HEK293 (cell line): ENCODE results near the gene ADM.
A peak's percentile ranks its signal among the peaks of the same experiment; 100 is the strongest.

Experiments used
- GLIS2 ChIP-seq: fragments of 450-650 bp; formaldehyde crosslinking; IDR thresholded peaks from 2 replicates; pipeline ENCODE4 v1.5.1; 2016; ENCODE audit warnings: missing biosample characterization, missing genetic modification characterization
- IKZF3 ChIP-seq: fragments of 450-650 bp; IDR thresholded peaks from 2 replicates; pipeline ENCODE4 v1.5.0; 2018; ENCODE audit warnings: missing biosample characterization, mild to moderate bottlenecking, missing genetic modification characterization, moderate library complexity
- SALL2 ChIP-seq: fragments of 450-650 bp; formaldehyde crosslinking; IDR thresholded peaks from 2 replicates; pipeline ENCODE4 v1.5.0; 2017; ENCODE audit warnings: missing biosample characterization, mild to moderate bottlenecking, missing genetic modification characterization, borderline replicate concordance
- YY1 ChIP-seq: fragments of 450-650 bp; formaldehyde crosslinking; IDR thresholded peaks from 2 replicates; pipeline ENCODE4 v1.5.1; 2018; ENCODE audit warnings: missing biosample characterization, missing genetic modification characterization
- ZBTB17 ChIP-seq: fragments of 450-650 bp; formaldehyde crosslinking; IDR thresholded peaks from 2 replicates; pipeline ENCODE4 v1.5.1; 2016; ENCODE audit warnings: missing biosample characterization, missing genetic modification characterization
- ZBTB21 ChIP-seq: fragments of 450-650 bp; formaldehyde crosslinking; IDR thresholded peaks from 2 replicates; pipeline ENCODE4 v1.5.1; 2017; ENCODE audit warnings: missing biosample characterization, missing genetic modification characterization
- ZFP3 ChIP-seq: fragments of 450-650 bp; formaldehyde crosslinking; IDR thresholded peaks from 2 replicates; pipeline ENCODE4 v1.5.1; 2016; ENCODE audit warnings: low read depth, missing biosample characterization, missing genetic modification characterization
- ZFP41 ChIP-seq: fragments of 450-650 bp; formaldehyde crosslinking; IDR thresholded peaks from 2 replicates; pipeline ENCODE4 v1.5.1; 2016; ENCODE audit warnings: missing biosample characterization, missing genetic modification characterization, borderline replicate concordance
- ZNF121 ChIP-seq: fragments of 450-650 bp; formaldehyde crosslinking; IDR thresholded peaks from 2 replicates; pipeline ENCODE4 v1.5.1; 2016; ENCODE audit warnings: missing biosample characterization, missing genetic modification characterization
- ZNF132 ChIP-seq: fragments of 450-650 bp; formaldehyde crosslinking; IDR thresholded peaks from 2 replicates; pipeline ENCODE4 v1.5.1; 2017; ENCODE audit warnings: missing biosample characterization, missing genetic modification characterization, borderline replicate concordance
- ZNF202 ChIP-seq: fragments of 450-650 bp; formaldehyde crosslinking; IDR thresholded peaks from 2 replicates; pipeline ENCODE4 v1.5.1; 2016; ENCODE audit warnings: missing biosample characterization, missing genetic modification characterization, borderline replicate concordance
- ZNF24 ChIP-seq: fragments of 450-650 bp; formaldehyde crosslinking; IDR thresholded peaks from 2 replicates; pipeline ENCODE4 v1.5.1; 2016; ENCODE audit warnings: missing biosample characterization, missing genetic modification characterization
- ZNF341 ChIP-seq: fragments of 450-650 bp; formaldehyde crosslinking; IDR thresholded peaks from 2 replicates; pipeline ENCODE4; 2016; ENCODE audit warnings: low read depth, missing biosample characterization, missing genetic modification characterization
- ZNF354C ChIP-seq: fragments of 450-650 bp; formaldehyde crosslinking; IDR thresholded peaks from 2 replicates; pipeline ENCODE4 v1.5.1; 2016; ENCODE audit warnings: missing biosample characterization, missing genetic modification characterization, low read depth, borderline replicate concordance
- ZNF529 ChIP-seq: fragments of 450-650 bp; formaldehyde crosslinking; IDR thresholded peaks from 2 replicates; pipeline ENCODE4 v1.5.1; 2017; ENCODE audit warnings: missing genetic modification characterization, missing biosample characterization; ENCODE audit not compliant: insufficient replicate concordance
- ZNF558 ChIP-seq: fragments of 450-650 bp; formaldehyde crosslinking; IDR thresholded peaks from 2 replicates; pipeline ENCODE4 v1.5.1; 2016; ENCODE audit warnings: missing biosample characterization, missing genetic modification characterization
- ZNF571 ChIP-seq: fragments of 450-650 bp; formaldehyde crosslinking; IDR thresholded peaks from 2 replicates; pipeline ENCODE4 v1.5.0; 2017; ENCODE audit warnings: missing biosample characterization, missing genetic modification characterization
- ZNF654 ChIP-seq: fragments of 450-650 bp; formaldehyde crosslinking; IDR thresholded peaks from 2 replicates; pipeline ENCODE4 v1.5.1; 2016; ENCODE audit warnings: low read depth, missing biosample characterization, missing genetic modification characterization
- ZNF701 ChIP-seq: fragments of 450-650 bp; formaldehyde crosslinking; IDR thresholded peaks from 2 replicates; pipeline ENCODE4 v1.5.1; 2016; ENCODE audit warnings: missing biosample characterization, missing genetic modification characterization
- ZNF76 ChIP-seq: fragments of 450-650 bp; formaldehyde crosslinking; IDR thresholded peaks from 2 replicates; pipeline ENCODE4; 2016; ENCODE audit warnings: low read depth, missing biosample characterization, missing genetic modification characterization, borderline replicate concordance
- ZNF830 ChIP-seq: fragments of 450-650 bp; IDR thresholded peaks from 2 replicates; pipeline ENCODE4 v1.5.0; 2018; ENCODE audit warnings: missing biosample characterization, missing genetic modification characterization, low read depth, mild to moderate bottlenecking, moderate library complexity
- ZSCAN30 ChIP-seq: fragments of 450-650 bp; IDR thresholded peaks from 2 replicates; pipeline ENCODE4 v1.5.1; 2018; ENCODE audit warnings: missing biosample characterization, mild to moderate bottlenecking, missing genetic modification characterization, moderate library complexity
- TF ChIP-seq, protein P1 (sequence below): fragments of 450-650 bp; formaldehyde crosslinking; IDR thresholded peaks from 2 replicates; pipeline ENCODE4 v1.5.1; 2017; ENCODE audit warnings: missing biosample characterization, missing genetic modification characterization
- TF ChIP-seq, protein P2 (sequence below): fragments of 450-650 bp; formaldehyde crosslinking; IDR thresholded peaks from 2 replicates; pipeline ENCODE4 v1.5.1; 2016; ENCODE audit warnings: missing biosample characterization, missing genetic modification characterization
- TF ChIP-seq, protein P3 (sequence below): fragments of 450-650 bp; formaldehyde crosslinking; IDR thresholded peaks from 2 replicates; pipeline ENCODE4 v1.5.1; 2016; ENCODE audit warnings: missing biosample characterization, missing genetic modification characterization
- TF ChIP-seq, protein P4 (sequence below): fragments of 450-650 bp; formaldehyde crosslinking; IDR thresholded peaks from 2 replicates; pipeline ENCODE4 v1.5.1; 2016; ENCODE audit warnings: missing biosample characterization, missing genetic modification characterization, borderline replicate concordance
- TF ChIP-seq, protein P5 (sequence below): fragments of 450-650 bp; formaldehyde crosslinking; IDR thresholded peaks from 2 replicates; pipeline ENCODE4 v1.5.1; 2016; ENCODE audit warnings: missing biosample characterization, missing genetic modification characterization

The ADM gene

DNA sequence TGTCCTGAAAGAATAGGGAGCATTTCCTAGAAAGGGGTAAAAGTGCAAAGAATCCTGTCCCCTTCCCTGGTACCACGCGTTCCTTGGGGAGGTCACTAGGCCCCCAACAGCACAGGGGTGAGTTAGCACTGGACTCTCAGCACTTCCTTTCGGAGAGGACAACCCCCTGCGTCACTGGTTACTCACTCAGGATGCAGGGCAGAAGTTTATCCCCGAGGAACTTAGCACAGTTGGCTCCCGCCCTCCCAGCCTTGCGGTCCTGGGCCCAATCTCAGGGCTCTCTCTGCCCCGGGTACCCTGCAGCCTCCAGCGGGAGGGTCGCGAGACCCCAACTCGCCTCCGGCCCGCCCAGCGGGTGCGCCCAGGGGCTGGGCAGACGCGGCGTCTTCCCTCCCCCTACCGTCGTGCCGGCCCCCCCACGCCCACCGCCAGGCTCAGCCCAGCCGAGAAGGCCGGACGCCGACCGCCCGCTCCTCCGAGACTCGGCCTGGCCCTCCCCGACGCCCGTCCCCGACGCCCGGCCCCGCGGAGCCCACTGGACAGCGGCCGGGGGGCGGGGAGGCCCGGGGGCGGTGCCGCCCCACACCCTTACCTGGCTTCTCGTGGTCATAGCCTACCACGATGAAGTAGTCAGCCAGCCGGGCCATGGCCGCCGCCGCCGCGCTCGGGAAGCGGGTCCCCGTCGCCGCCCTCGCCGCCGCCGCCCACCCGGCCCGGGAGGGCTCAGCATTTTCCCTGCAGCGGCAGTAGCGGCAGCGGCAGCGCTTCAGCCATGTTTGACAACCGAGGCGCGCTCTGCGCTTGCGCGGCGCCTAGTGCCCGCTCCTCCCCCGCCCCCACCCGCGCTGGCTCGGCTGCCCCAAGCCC is 11.2 kb upstream of the ADM start, which contains the start of gene SBF2 (continued):
- no peak for TF ChIP-seq IKZF3 (tag by site-specific recombination)
- TF ChIP-seq ZSCAN30 (tag by site-specific recombination) = peak; percentile 30; the same call in 1 of the 2 replicates
- TF ChIP-seq, protein P1, sequence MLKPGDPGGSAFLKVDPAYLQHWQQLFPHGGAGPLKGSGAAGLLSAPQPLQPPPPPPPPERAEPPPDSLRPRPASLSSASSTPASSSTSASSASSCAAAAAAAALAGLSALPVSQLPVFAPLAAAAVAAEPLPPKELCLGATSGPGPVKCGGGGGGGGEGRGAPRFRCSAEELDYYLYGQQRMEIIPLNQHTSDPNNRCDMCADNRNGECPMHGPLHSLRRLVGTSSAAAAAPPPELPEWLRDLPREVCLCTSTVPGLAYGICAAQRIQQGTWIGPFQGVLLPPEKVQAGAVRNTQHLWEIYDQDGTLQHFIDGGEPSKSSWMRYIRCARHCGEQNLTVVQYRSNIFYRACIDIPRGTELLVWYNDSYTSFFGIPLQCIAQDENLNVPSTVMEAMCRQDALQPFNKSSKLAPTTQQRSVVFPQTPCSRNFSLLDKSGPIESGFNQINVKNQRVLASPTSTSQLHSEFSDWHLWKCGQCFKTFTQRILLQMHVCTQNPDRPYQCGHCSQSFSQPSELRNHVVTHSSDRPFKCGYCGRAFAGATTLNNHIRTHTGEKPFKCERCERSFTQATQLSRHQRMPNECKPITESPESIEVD = no peak
- TF ChIP-seq, protein P2, sequence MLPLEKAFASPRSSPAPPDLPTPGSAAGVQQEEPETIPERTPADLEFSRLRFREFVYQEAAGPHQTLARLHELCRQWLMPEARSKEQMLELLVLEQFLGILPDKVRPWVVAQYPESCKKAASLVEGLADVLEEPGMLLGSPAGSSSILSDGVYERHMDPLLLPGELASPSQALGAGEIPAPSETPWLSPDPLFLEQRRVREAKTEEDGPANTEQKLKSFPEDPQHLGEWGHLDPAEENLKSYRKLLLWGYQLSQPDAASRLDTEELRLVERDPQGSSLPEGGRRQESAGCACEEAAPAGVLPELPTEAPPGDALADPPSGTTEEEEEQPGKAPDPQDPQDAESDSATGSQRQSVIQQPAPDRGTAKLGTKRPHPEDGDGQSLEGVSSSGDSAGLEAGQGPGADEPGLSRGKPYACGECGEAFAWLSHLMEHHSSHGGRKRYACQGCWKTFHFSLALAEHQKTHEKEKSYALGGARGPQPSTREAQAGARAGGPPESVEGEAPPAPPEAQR (tag by site-specific recombination) = no peak
- TF ChIP-seq ZBTB17 = peak; percentile 37
- TF ChIP-seq ZNF121 (tag by site-specific recombination) = no peak
- no peak for TF ChIP-seq SALL2 (tag by site-specific recombination)
- no peak for TF ChIP-seq ZNF654 (tag by site-specific recombination)
- TF ChIP-seq ZBTB21 = peak; percentile 48; the same call in 1 of the 2 replicates
- TF ChIP-seq, protein P3, sequence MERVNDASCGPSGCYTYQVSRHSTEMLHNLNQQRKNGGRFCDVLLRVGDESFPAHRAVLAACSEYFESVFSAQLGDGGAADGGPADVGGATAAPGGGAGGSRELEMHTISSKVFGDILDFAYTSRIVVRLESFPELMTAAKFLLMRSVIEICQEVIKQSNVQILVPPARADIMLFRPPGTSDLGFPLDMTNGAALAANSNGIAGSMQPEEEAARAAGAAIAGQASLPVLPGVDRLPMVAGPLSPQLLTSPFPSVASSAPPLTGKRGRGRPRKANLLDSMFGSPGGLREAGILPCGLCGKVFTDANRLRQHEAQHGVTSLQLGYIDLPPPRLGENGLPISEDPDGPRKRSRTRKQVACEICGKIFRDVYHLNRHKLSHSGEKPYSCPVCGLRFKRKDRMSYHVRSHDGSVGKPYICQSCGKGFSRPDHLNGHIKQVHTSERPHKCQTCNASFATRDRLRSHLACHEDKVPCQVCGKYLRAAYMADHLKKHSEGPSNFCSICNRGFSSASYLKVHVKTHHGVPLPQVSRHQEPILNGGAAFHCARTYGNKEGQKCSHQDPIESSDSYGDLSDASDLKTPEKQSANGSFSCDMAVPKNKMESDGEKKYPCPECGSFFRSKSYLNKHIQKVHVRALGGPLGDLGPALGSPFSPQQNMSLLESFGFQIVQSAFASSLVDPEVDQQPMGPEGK (tag by site-specific recombination) = peak; percentile 60
- TF ChIP-seq YY1 (tag by site-specific recombination) = no peak
- TF ChIP-seq ZFP41 = no peak
- no peak for TF ChIP-seq ZNF24 (tag by site-specific recombination)
- TF ChIP-seq ZNF76 (tag by site-specific recombination) = no peak
- TF ChIP-seq ZNF571 (tag by site-specific recombination) = no peak
- TF ChIP-seq ZNF341 (tag by site-specific recombination) = peak; percentile 81
- peak; percentile 75 for TF ChIP-seq GLIS2
- TF ChIP-seq, protein P4, sequence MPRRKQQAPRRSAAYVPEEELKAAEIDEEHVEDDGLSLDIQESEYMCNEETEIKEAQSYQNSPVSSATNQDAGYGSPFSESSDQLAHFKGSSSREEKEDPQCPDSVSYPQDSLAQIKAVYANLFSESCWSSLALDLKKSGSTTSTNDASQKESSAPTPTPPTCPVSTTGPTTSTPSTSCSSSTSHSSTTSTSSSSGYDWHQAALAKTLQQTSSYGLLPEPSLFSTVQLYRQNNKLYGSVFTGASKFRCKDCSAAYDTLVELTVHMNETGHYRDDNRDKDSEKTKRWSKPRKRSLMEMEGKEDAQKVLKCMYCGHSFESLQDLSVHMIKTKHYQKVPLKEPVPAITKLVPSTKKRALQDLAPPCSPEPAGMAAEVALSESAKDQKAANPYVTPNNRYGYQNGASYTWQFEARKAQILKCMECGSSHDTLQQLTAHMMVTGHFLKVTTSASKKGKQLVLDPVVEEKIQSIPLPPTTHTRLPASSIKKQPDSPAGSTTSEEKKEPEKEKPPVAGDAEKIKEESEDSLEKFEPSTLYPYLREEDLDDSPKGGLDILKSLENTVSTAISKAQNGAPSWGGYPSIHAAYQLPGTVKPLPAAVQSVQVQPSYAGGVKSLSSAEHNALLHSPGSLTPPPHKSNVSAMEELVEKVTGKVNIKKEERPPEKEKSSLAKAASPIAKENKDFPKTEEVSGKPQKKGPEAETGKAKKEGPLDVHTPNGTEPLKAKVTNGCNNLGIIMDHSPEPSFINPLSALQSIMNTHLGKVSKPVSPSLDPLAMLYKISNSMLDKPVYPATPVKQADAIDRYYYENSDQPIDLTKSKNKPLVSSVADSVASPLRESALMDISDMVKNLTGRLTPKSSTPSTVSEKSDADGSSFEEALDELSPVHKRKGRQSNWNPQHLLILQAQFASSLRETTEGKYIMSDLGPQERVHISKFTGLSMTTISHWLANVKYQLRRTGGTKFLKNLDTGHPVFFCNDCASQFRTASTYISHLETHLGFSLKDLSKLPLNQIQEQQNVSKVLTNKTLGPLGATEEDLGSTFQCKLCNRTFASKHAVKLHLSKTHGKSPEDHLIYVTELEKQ (tag by site-specific recombination) = no peak
- TF ChIP-seq ZFP3 (tag by site-specific recombination) = no peak
- TF ChIP-seq ZNF132 = no peak
- TF ChIP-seq ZNF701 (tag by site-specific recombination) = no peak
- no peak for TF ChIP-seq ZNF529 (tag by site-specific recombination)
- TF ChIP-seq ZNF354C (tag by site-specific recombination) = no peak
- TF ChIP-seq ZNF830 (tag by site-specific recombination) = no peak
- no peak for TF ChIP-seq ZNF202
- TF ChIP-seq, protein P5, sequence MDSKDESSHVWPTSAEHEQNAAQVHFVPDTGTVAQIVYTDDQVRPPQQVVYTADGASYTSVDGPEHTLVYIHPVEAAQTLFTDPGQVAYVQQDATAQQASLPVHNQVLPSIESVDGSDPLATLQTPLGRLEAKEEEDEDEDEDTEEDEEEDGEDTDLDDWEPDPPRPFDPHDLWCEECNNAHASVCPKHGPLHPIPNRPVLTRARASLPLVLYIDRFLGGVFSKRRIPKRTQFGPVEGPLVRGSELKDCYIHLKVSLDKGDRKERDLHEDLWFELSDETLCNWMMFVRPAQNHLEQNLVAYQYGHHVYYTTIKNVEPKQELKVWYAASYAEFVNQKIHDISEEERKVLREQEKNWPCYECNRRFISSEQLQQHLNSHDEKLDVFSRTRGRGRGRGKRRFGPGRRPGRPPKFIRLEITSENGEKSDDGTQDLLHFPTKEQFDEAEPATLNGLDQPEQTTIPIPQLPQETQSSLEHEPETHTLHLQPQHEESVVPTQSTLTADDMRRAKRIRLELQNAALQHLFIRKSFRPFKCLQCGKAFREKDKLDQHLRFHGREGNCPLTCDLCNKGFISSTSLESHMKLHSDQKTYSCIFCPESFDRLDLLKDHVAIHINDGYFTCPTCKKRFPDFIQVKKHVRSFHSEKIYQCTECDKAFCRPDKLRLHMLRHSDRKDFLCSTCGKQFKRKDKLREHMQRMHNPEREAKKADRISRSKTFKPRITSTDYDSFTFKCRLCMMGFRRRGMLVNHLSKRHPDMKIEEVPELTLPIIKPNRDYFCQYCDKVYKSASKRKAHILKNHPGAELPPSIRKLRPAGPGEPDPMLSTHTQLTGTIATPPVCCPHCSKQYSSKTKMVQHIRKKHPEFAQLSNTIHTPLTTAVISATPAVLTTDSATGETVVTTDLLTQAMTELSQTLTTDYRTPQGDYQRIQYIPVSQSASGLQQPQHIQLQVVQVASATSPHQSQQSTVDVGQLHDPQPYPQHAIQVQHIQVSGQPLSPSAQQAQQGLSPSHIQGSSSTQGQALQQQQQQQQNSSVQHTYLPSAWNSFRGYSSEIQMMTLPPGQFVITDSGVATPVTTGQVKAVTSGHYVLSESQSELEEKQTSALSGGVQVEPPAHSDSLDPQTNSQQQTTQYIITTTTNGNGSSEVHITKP = 0 out of 2 replicates have a peak, but pooled peaks have one; percentile 14
- no peak for TF ChIP-seq ZNF558 (tag by site-specific recombination)
